Measurements from ENCODE around the gene DHFR. TPM values are rescaled to one million over a fixed set of nuclear protein-coding genes. Genes with fewer than 3 reads are reported as not detected.

The DHFR gene
- polyA plus RNA-seq, 1 of the 3 experiments (the other 2 are of a cell fraction): 16.6 TPM

- Histone ChIP-seq H3K27me3 (ENCODE audit: insufficient read depth) (no peaks in the 10 kb centered on the region), H3K4me2 (no peak overlapping the region), H2AFZ (ENCODE audit: low read depth) (no peak overlapping the region), H3K4me3 (ENCODE audit: low read depth in 2 of 2, low read length in 1 of 2) (no peak overlapping the region), H3K27ac (ENCODE audit: low read depth in 2 of 2, low read length in 1 of 2) (no peak overlapping the region), H3K9ac (no peak overlapping the region), H3K79me2 (ENCODE audit: insufficient read depth) (no peaks in the 10 kb centered on the region), H3K36me3 (replicated peaks in 1 of 2; ENCODE audit: control insufficient read depth in 1 of 2, insufficient read depth in 2 of 2, low read length in 1 of 2) (no peaks in the 10 kb centered on the region), H3K4me1 (ENCODE audit: control insufficient read depth in 1 of 2, insufficient read depth in 2 of 2, low read depth in 1 of 2, low read length in 1 of 2) (no peaks in the 10 kb centered on the region), H3F3A (replicated peaks; ENCODE audit: insufficient read depth) (no peaks in the 10 kb centered on the region), H3K9me3 (no peaks in the 10 kb centered on the region), H4K20me1 (ENCODE audit: insufficient read depth) (no peaks in the 10 kb centered on the region), H3K9me2 (no peaks in the 10 kb centered on the region)
- ChIA-PET POLR2A (no interaction called here), CTCF (no interaction called here)
- TF ChIP-seq NFIC (IDR thresholded peaks at IDR 0.05; ENCODE audit: borderline replicate concordance) (no peak), SMC3 (IDR thresholded peaks at IDR 0.05; ENCODE audit: low read depth, low read length) (no peak), SIN3A (IDR thresholded peaks at IDR 0.05; ENCODE audit: borderline replicate concordance, low read depth, low read length) (no peak), RFX5 (IDR thresholded peaks at IDR 0.05; ENCODE audit: low read length) (no peak), TCF12 (IDR thresholded peaks at IDR 0.05) (no peak), PBX3 (IDR thresholded peaks at IDR 0.05) (no peak)
- DNase-seq: no peak
- WGBS (ENCODE audit: low lambda C conversion rate): 31% methylated on average over 5 of the region's 5 CpGs
Measured at GRCh38 chr5:80577707-80578106, 77.1 kb downstream of the DHFR start.

GRCh38 chr5:80576383-80576782 is 78.4 kb downstream of the DHFR start:
- no peak for DNase-seq

More at GRCh38 chr5:80576383-80576782, 78.4 kb downstream of the DHFR start:
- Histone ChIP-seq H2AFZ (ENCODE audit: low read depth) (no peak overlapping the region), H3K27me3 (ENCODE audit: insufficient read depth) (peaks cover 5% of the 10 kb centered on the region; the same call in 1 of the 2 replicates), H3K4me1 (ENCODE audit: control insufficient read depth in 1 of 2, insufficient read depth in 2 of 2, low read depth in 1 of 2, low read length in 1 of 2) (no peaks in the 10 kb centered on the region), H3K9me2 (no peaks in the 10 kb centered on the region), H3F3A (replicated peaks; ENCODE audit: insufficient read depth) (no peaks in the 10 kb centered on the region), H3K27ac (ENCODE audit: low read depth in 2 of 2, low read length in 1 of 2) (no peak overlapping the region), H3K4me2 (no peak overlapping the region), H4K20me1 (ENCODE audit: insufficient read depth) (no peaks in the 10 kb centered on the region), H3K9ac (no peak overlapping the region), H3K36me3 (replicated peaks in 1 of 2; ENCODE audit: control insufficient read depth in 1 of 2, insufficient read depth in 2 of 2, low read length in 1 of 2) (no peaks in the 10 kb centered on the region), H3K4me3 (ENCODE audit: low read depth in 2 of 2, low read length in 1 of 2) (no peak overlapping the region), H3K79me2 (ENCODE audit: insufficient read depth) (no peaks in the 10 kb centered on the region), H3K9me3 (no peaks in the 10 kb centered on the region)
- TF ChIP-seq SMC3 (IDR thresholded peaks at IDR 0.05; ENCODE audit: low read depth, low read length): no peak
- TF ChIP-seq MAX (IDR thresholded peaks at IDR 0.05; ENCODE audit: low read depth): no peak
- TF ChIP-seq SIN3A (IDR thresholded peaks at IDR 0.05; ENCODE audit: borderline replicate concordance, low read depth, low read length): no peak
- TF ChIP-seq FOXM1 (IDR thresholded peaks at IDR 0.05; ENCODE audit: low read depth): no peak
- TF ChIP-seq FOSL2 (IDR thresholded peaks at IDR 0.05; ENCODE audit: borderline replicate concordance, low read depth): no peak
- TF ChIP-seq USF2 (IDR thresholded peaks at IDR 0.05; ENCODE audit: borderline replicate concordance, low read depth, low read length): no peak
- no peak for TF ChIP-seq RAD21 (IDR thresholded peaks at IDR 0.05; ENCODE audit: low read length)
- TF ChIP-seq YY1 (IDR thresholded peaks at IDR 0.05; ENCODE audit: low read depth): no peak
- TF ChIP-seq GATA2 (CRISPR knock-in tag; IDR thresholded peaks at IDR 0.05): no peak
- TF ChIP-seq ZBTB33 (IDR thresholded peaks at IDR 0.05; ENCODE audit: borderline replicate concordance, low read depth): no peak
- TF ChIP-seq MXI1 (IDR thresholded peaks at IDR 0.05; ENCODE audit: low read depth, low read length): no peak
- no peak for TF ChIP-seq CHD2 (IDR thresholded peaks at IDR 0.05; ENCODE audit: low read length, partially characterized antibody)
- no peak for TF ChIP-seq RFX5 (IDR thresholded peaks at IDR 0.05; ENCODE audit: low read length)
- no peak for TF ChIP-seq TEAD4 (IDR thresholded peaks at IDR 0.05; ENCODE audit: borderline replicate concordance, insufficient read depth)
- TF ChIP-seq CTCF (IDR thresholded peaks at IDR 0.05): no peak
- TF ChIP-seq POLR2AphosphoS5 (IDR thresholded peaks at IDR 0.05; ENCODE audit: low read depth, low read length): no peak
- TF ChIP-seq NFIC (IDR thresholded peaks at IDR 0.05; ENCODE audit: borderline replicate concordance): no peak
- no peak for TF ChIP-seq JUND (IDR thresholded peaks at IDR 0.05)
- CTCF ChIA-PET: interaction anchor here (1.0 kb wide), 1 partner anchor 11 kb away, joined by 3 read pairs; no protein-coding TSS in a partner anchor
- 75% methylated on average over 5 of the region's 5 CpGs for WGBS (ENCODE audit: low lambda C conversion rate)
- POLR2A ChIA-PET: no interaction called here
